Omental fat pad (tissue), 4 donors: Measurements from ENCODE around the gene RGS1. TPM values are rescaled to one million over a fixed set of nuclear protein-coding genes. Genes with fewer than 3 reads are reported as not detected.

Experiments used
- ATAC-seq: fragments of 150-250 bp; one replicate; pipeline ENCODE4 v1.9.1; 2016; ENCODE audit warnings: mild to moderate bottlenecking, moderate library complexity; ENCODE audit not compliant: low FRiP score
- DNase-seq: peaks from one replicate; pipeline ENCODE4 v3.0.0-alpha.2; 2019; ENCODE audit warnings: low spot score
- CTCF ChIP-seq, 3 donors: fragments of 450-650 bp; IDR thresholded peaks; one replicate each; pipeline ENCODE4 v1.5.1; 2016 to 2017; ENCODE audit warnings: antibody characterized with exemption in 3 of 3, mild to moderate bottlenecking in 3 of 3, moderate library complexity in 2 of 3
- total RNA-seq, 4 donors: library from RNA; depleted of rRNA; stranded (reverse); fragments of >200 nt; gene quantifications; one replicate each; pipeline ENCODE4 v1.1.0, GENCODE V29; 2016

Gene RGS1
- total RNA-seq, 4 donors from 2014 or later: 28.4 to 63.6 (median 47.1) TPM

DNA sequence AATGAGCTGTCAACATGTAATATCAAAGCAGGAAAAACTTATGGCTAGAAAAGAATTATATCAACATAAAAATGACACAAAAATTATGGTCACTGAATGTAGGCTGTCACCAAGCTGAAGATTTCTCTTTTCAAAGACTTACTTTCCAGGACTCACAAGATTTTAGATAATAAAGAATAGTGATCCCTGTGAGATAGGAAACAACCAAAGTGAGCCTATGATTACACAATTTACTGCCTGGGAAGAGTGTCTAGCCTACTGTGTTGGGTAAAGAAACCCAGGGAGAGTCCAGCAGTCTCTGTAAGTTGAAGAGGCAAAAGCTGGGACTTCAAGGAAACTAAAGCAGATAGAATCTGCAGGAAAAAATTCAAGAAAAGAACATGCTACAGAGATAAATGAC lies 20.2 kb upstream of the RGS1 start:
- DNase-seq: no peak
- no peak for TF ChIP-seq CTCF (IDR thresholded peaks at IDR 0.05)
- no peak for ATAC-seq

GRCh38 chr1:192557841-192558595 lies 17.6 kb upstream of the RGS1 start:
- TF ChIP-seq CTCF (IDR thresholded peaks at IDR 0.05): no peak
- DNase-seq: no peak
- no peak for ATAC-seq

DNA sequence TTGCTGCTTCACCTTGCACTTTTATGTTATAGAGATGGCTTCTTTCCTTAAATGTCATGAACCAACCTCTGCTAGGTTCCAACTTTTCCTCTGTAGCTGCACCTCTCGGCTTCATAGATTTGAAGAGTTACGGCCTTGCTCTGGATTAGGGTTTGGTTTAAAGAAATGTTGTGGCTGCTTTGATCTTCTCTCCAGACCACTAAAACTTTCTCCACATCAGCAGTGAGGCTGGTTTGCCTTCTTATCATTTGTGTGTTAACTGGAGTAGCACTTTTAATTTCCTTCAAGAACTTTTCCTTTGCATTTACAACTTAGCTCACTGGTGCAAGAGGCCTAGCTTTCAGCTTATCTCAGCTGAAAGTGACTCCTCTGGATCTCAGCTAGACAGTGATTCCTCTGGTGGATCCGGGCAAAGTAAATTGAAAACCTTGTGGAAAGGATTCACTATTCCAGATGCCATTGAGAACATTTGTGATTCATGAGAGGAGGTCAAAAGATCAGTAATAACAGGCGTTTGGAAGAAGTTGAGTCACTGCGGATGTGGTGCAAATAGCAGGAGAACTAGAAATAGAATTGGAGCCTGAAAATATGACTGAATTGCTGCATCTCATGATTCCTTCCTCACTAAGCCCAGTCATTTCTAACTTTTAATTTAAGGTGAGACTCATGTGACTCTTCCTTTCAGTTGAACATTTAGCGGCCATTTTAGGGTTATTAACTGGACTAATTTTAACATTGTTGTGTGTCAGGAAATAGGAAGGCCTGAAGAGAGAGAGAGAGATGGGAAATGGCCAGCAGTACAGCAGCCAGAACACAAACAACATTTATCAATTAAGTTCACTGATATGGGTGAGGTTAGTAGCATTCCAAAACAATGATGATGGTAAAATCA lies 16.2 kb upstream of the RGS1 start:
- TF ChIP-seq CTCF (IDR thresholded peaks at IDR 0.05): no peak
- ATAC-seq (peak; percentile 76), DNase-seq (no peak)

- DNase-seq (no peak), ATAC-seq (no peak)
- no peak for TF ChIP-seq CTCF (IDR thresholded peaks at IDR 0.05)
Observed at GRCh38 chr1:192561301-192561700, 14.3 kb upstream of the RGS1 start.

DNA sequence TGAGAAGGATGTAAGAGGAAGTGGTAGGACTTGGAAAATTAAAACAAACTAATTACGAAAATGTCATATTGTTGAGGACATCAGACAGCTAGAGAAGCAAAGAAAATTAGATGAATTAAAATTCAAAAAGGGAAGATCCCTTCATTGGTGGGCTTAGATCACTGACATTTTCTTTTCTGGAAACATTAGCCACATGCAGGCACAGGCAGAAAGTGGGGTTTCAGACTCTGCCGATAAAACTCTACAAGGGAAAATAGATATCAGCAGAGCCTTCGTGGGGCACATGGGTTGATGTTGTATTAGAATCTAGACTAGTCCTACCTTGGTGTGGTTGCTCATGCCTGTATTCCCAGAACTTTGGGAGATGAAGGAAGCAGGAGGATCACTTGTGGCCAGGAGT lies 12.4 kb upstream of the RGS1 start:
- TF ChIP-seq CTCF (IDR thresholded peaks at IDR 0.05): no peak
- DNase-seq: no peak
- no peak for ATAC-seq

- ATAC-seq (no peak), DNase-seq (no peak)
- no peak for TF ChIP-seq CTCF (IDR thresholded peaks at IDR 0.05)
Observed at GRCh38 chr1:192564099-192564498, 11.5 kb upstream of the RGS1 start.
